OCI-LY7 (cell line): Measurements from ENCODE around the gene CCDC83. TPM values are rescaled to one million over a fixed set of nuclear protein-coding genes. Genes with fewer than 3 reads are reported as not detected.
"Not testable (repeated sequence)": the region's sequence is repeated elsewhere in the genome, so short reads cannot be mapped to it uniquely, and the experiment has no call there.

Experiments
- BruUV-seq: library from RNA; stranded (reverse); fragments of 400-500 nt; replicated peaks from 2 replicates; lab custom pipeline; 2021; lab: Mats Ljungman, UMichigan
- CTCF ChIA-PET: fragments of 300-600 bp; sonication (Branson Sonifier 250); formaldehyde crosslinking; loops from one replicate; lab custom pipeline; 2022; ENCODE audit warnings: antibody characterized with exemption; ENCODE audit not compliant: unreplicated experiment; lab: Charles Lee
- POLR2A ChIA-PET: fragments of 300-600 bp; sonication (Branson Sonifier 250); formaldehyde crosslinking; loops from one replicate; lab custom pipeline; 2022; ENCODE audit warnings: antibody characterized with exemption; lab: Charles Lee
- DNase-seq: peaks from one replicate; pipeline ENCODE4 v3.0.0-alpha.2; 2015; ENCODE audit warnings: low spot score
- H2AFZ ChIP-seq: fragments of 200-600 bp; sonication (generic), shearing (Covaris generic); 2 replicates; pipeline ENCODE4 v1.6.1; 2014; ENCODE audit warnings: mild to moderate bottlenecking, antibody characterized with exemption, low read length, moderate library complexity
- H3K27ac ChIP-seq: fragments of 200-600 bp; sonication (generic); 2 replicates; pipeline ENCODE4 v1.5.1; 2014; ENCODE audit warnings: mixed run types, low read depth, mild to moderate bottlenecking, moderate library complexity, low read length, inconsistent platforms; ENCODE audit not compliant: poor library complexity, severe bottlenecking
- H3K36me3 ChIP-seq: fragments of 200-600 bp; sonication (generic); 2 replicates; pipeline ENCODE4 v1.6.1; 2014; ENCODE audit warnings: mild to moderate bottlenecking, antibody characterized with exemption, low read length, moderate library complexity, mixed read lengths; ENCODE audit not compliant: insufficient read depth
- H3K4me1 ChIP-seq: fragments of 200-600 bp; sonication (generic); 2 replicates; pipeline ENCODE4 v1.5.1; 2014; ENCODE audit warnings: mild to moderate bottlenecking, low read length; ENCODE audit not compliant: insufficient read depth, poor library complexity, severe bottlenecking
- H3K4me2 ChIP-seq: fragments of 200-600 bp; sonication (generic); 2 replicates; pipeline ENCODE4 v1.6.1; 2014; ENCODE audit warnings: mild to moderate bottlenecking, low read length
- H3K4me3 ChIP-seq: fragments of 200-600 bp; sonication (generic); 2 replicates; pipeline ENCODE4 v1.5.1; 2014; ENCODE audit warnings: mild to moderate bottlenecking, low read depth, low read length; ENCODE audit not compliant: poor library complexity, severe bottlenecking
- H3K79me2 ChIP-seq: fragments of 200-600 bp; sonication (generic); 2 replicates; pipeline ENCODE4 v1.6.1; 2016; ENCODE audit warnings: low read depth, mild to moderate bottlenecking, low read length, moderate library complexity, mixed read lengths; ENCODE audit not compliant: insufficient read depth
- H3K9me2 ChIP-seq: fragments of 200-600 bp; sonication (generic); 2 replicates; pipeline ENCODE4 v1.6.1; 2016; ENCODE audit warnings: mild to moderate bottlenecking, low read length, mixed read lengths; ENCODE audit not compliant: insufficient read depth
- H3K9me3 ChIP-seq: fragments of 200-600 bp; sonication (generic); 2 replicates; pipeline ENCODE4 v1.6.1; 2014; ENCODE audit warnings: mild to moderate bottlenecking, mixed run types, low read length, mixed read lengths
- H4K20me1 ChIP-seq: fragments of 200-600 bp; sonication (generic); 2 replicates; pipeline ENCODE4 v1.6.1; 2014; ENCODE audit warnings: mild to moderate bottlenecking, antibody characterized with exemption, low read length, moderate library complexity, mixed read lengths; ENCODE audit not compliant: insufficient read depth
- EZH2phosphoT487 ChIP-seq: fragments of 200-600 bp; sonication (generic); IDR thresholded peaks from 2 replicates; pipeline ENCODE4 v1.6.1; 2018; ENCODE audit warnings: low read depth, borderline replicate concordance, mild to moderate bottlenecking, mixed run types, antibody characterized with exemption, low read length, moderate library complexity, mixed read lengths
- intact Hi-C: fragments of 100-400 bp; cut with micrococcal nuclease; formaldehyde crosslinking; loops from one replicate; pipeline ENCODE4 v1.10.0; 2022; ENCODE audit not compliant: unreplicated experiment
- total RNA-seq, 2 experiments: library from RNA; depleted of rRNA in 1 of 2; stranded (reverse); fragments of >200 nt in 1 of 2; shearing (Covaris generic) in 1 of 2; gene quantifications; 2 replicates each; pipeline ENCODE4 v1.2.3, GENCODE V29; 2014 to 2022
- TF ChIP-seq, protein P1 (sequence below): fragments of 200-600 bp; sonication (generic); conservative IDR thresholded peaks from 2 replicates; pipeline ENCODE4 v1.5.1; 2014; ENCODE audit warnings: mild to moderate bottlenecking, antibody characterized with exemption, low read length, moderate library complexity, mixed read lengths

CCDC83 gene
- total RNA-seq, 2 experiments from 2014 or later = not detected

DNA sequence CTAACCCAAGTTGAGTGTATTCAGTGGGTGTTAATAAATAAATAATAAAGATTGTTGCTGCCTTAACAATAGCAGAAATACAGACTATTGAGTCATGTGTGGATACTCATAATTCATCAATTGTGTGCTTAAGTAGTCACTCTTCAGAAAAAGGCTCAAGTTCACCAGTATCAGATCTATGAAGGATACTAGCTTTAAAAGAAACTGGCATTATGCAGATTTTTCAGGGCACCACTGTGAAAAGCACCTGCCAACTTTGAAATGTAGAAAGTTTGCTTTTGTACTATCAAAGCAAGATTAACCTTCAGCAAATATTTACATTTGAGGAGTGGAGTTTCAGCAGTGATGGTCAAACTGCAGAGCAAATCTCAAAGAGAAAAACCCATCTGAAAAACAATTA, 24.1 kb upstream of the CCDC83 start:
- H4K20me1 ChIP-seq = no peaks in the 10 kb centered on the region
- H3K9me2 ChIP-seq = no peaks in the 10 kb centered on the region
- no peak overlapping the region for H3K4me2 ChIP-seq
- ChIA-PET POLR2A (no interaction called here), CTCF (no interaction called here)
- no TSS peak for BruUV-seq
- H3K4me1 ChIP-seq = no peaks in the 10 kb centered on the region
- intact Hi-C loops = no loop called here
- H3K36me3 ChIP-seq = no peaks in the 10 kb centered on the region
- no peaks in the 10 kb centered on the region for H3K79me2 ChIP-seq
- no peaks in the 10 kb centered on the region for H3K9me3 ChIP-seq
- H2AFZ ChIP-seq = no peak overlapping the region
- no peak overlapping the region for H3K27ac ChIP-seq
- TF ChIP-seq EZH2phosphoT487 = no peak
- TF ChIP-seq, protein P1, sequence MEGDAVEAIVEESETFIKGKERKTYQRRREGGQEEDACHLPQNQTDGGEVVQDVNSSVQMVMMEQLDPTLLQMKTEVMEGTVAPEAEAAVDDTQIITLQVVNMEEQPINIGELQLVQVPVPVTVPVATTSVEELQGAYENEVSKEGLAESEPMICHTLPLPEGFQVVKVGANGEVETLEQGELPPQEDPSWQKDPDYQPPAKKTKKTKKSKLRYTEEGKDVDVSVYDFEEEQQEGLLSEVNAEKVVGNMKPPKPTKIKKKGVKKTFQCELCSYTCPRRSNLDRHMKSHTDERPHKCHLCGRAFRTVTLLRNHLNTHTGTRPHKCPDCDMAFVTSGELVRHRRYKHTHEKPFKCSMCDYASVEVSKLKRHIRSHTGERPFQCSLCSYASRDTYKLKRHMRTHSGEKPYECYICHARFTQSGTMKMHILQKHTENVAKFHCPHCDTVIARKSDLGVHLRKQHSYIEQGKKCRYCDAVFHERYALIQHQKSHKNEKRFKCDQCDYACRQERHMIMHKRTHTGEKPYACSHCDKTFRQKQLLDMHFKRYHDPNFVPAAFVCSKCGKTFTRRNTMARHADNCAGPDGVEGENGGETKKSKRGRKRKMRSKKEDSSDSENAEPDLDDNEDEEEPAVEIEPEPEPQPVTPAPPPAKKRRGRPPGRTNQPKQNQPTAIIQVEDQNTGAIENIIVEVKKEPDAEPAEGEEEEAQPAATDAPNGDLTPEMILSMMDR = no peak
- no peak for DNase-seq
- no peak overlapping the region for H3K4me3 ChIP-seq

DNA sequence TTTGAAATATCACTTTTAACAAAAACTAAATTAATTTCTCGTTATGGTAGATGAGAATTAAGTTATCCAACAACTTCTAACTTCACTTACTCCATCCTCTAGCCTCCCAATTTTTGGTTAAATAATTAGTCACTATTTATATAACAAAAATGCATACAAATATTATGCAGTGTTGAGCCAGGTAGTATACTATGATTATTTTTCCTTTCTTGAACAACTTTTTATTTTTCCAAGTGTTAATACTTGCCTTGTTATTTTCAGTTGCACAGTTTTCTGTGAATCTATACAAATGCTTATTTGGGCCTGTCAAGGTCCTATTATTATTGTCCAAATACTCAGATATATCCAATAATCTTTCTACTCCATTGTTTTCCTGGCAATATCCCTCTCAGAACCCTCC, 19.9 kb upstream of the CCDC83 start:
- no TSS peak for BruUV-seq
- intact Hi-C loops = no loop called here
- CTCF ChIA-PET = no interaction called here

DNA sequence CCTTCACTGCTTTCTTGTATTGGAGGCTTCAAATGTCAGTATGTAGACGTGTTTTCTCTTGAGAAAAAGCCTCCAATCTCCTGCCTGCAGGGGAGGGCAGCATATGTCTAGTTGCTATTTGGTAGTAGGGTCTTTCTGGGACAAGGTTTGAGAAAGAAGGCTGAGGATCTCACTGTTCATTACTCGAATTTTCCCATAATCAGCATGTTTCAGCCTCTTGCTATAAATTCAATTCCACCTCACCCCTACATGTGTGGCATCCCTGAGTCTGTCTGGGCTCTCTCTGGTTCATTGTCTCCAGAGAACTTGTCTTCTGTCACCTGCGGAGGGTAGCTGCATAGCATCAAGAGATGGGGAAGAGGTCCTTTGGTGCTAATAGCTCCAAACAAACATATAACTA, 19.5 kb upstream of the CCDC83 start:
- no peak for DNase-seq
- Histone ChIP-seq H3K79me2 (no peaks in the 10 kb centered on the region), H2AFZ (no peak overlapping the region), H3K36me3 (no peaks in the 10 kb centered on the region), H3K4me1 (no peaks in the 10 kb centered on the region), H3K27ac (no peak overlapping the region), H3K9me2 (no peaks in the 10 kb centered on the region), H3K4me2 (no peak overlapping the region), H3K4me3 (no peak overlapping the region), H3K9me3 (no peaks in the 10 kb centered on the region), H4K20me1 (no peaks in the 10 kb centered on the region)
- intact Hi-C loops = no loop called here
- BruUV-seq = no TSS peak
- no peak for TF ChIP-seq EZH2phosphoT487
- TF ChIP-seq, protein P1 = no peak
- POLR2A ChIA-PET = no interaction called here
- CTCF ChIA-PET = no interaction called here

More for the DNA sequence above, 19.9 kb upstream of the CCDC83 start:
- Histone ChIP-seq H3K9me3 (no peaks in the 10 kb centered on the region), H3K9me2 (no peaks in the 10 kb centered on the region), H3K4me1 (no peaks in the 10 kb centered on the region), H3K4me3 (no peak overlapping the region), H3K4me2 (no peak overlapping the region), H2AFZ (no peak overlapping the region), H4K20me1 (no peaks in the 10 kb centered on the region), H3K36me3 (no peaks in the 10 kb centered on the region), H3K27ac (no peak overlapping the region), H3K79me2 (no peaks in the 10 kb centered on the region)
- no peak for DNase-seq
- POLR2A ChIA-PET = interaction anchor here (1.2 kb wide), 1 partner anchor 191 kb away, joined by 4 read pairs; no protein-coding TSS in a partner anchor
- no peak for TF ChIP-seq EZH2phosphoT487
- TF ChIP-seq, protein P1 = no peak

DNA sequence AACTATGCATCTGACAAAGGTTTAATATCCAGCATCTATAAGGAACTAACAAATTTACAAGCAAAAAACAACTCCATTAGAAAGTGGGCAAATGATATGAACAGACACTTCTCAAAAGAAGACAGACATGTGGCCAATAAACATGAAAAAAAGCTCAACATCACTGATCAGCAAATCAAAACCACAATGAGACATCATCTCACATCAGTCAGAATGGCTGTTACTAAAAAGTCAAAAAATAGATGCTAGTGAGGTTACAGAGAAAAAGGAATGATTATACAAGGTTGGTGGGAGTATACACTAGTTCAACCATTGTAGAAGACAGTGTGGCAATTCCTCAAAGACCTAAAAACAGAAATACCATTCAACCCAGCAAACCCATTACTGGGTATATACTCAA, 14.3 kb upstream of the CCDC83 start:
- CTCF ChIA-PET, H3K4me1 ChIP-seq, H3K4me2 ChIP-seq, H2AFZ ChIP-seq, H3K9me2 ChIP-seq, BruUV-seq, H4K20me1 ChIP-seq, H3K4me3 ChIP-seq, H3K9me3 ChIP-seq, intact Hi-C loops, H3K79me2 ChIP-seq, DNase-seq, H3K27ac ChIP-seq, H3K36me3 ChIP-seq: not testable (repeated sequence)
- POLR2A ChIA-PET = interaction anchor here (0.6 to 0.7 kb wide), 3 partner anchors 78 to 1014 kb away, joined by 3 read pairs; no protein-coding TSS in a partner anchor
